ENCODE results near the gene TDRD10.

Gene TDRD10, protein sequence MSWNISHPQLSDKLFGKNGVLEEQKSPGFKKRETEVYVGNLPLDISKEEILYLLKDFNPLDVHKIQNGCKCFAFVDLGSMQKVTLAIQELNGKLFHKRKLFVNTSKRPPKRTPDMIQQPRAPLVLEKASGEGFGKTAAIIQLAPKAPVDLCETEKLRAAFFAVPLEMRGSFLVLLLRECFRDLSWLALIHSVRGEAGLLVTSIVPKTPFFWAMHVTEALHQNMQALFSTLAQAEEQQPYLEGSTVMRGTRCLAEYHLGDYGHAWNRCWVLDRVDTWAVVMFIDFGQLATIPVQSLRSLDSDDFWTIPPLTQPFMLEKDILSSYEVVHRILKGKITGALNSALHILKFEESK

DNA sequence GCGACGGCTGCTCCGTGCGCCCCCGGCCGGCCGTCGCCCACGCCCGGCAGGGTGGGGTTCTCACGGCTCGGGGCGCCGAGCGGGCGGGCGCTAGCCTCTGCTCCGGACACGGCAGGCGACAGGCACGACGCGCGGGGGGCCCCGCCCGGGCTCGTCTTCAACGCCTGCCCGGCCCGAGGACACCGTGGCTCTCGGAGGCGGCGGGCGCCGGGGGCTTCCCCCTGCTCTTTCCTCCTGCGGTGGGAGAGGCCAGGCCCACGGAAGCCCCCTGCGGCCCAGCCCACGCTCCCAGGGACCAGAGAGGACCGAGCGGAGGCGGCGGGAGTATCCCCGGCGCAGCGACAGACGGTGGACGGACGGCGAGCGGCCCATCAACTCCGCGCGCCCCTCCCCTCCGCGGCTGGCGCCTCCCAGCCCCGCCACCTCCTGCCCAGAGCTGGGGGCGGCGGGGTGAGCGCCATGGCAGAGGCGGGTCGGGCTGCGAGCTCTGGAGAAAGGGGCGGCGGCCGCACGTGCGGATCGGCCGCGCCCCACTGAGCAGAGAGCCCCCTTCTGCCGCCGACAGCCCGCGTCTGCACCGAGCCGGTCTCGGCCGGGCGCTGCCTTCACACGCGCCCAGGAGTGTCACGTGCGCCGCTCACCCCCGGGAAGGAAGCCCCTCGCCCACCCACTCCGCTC is at the start of gene TDRD10, which contains the start of gene SHE:
Gene TDRD10 (plus strand): TSS at position 154 of the 678 bp plus-strand sequence. CDS start 4,685 bp downstream, outside the sequence.
Gene SHE (minus strand): TSS at position 347 of the 678 bp plus-strand sequence. CDS start 386 bp downstream, outside the sequence.
- DNase-seq = no peak

GRCh38 chr1:154453161-154453560 is 48.9 kb upstream of the TDRD10 start:
- no peak for DNase-seq

GRCh38 chr1:154453574-154454352 is 48.3 kb upstream of the TDRD10 start:
- DNase-seq = no peak

DNA sequence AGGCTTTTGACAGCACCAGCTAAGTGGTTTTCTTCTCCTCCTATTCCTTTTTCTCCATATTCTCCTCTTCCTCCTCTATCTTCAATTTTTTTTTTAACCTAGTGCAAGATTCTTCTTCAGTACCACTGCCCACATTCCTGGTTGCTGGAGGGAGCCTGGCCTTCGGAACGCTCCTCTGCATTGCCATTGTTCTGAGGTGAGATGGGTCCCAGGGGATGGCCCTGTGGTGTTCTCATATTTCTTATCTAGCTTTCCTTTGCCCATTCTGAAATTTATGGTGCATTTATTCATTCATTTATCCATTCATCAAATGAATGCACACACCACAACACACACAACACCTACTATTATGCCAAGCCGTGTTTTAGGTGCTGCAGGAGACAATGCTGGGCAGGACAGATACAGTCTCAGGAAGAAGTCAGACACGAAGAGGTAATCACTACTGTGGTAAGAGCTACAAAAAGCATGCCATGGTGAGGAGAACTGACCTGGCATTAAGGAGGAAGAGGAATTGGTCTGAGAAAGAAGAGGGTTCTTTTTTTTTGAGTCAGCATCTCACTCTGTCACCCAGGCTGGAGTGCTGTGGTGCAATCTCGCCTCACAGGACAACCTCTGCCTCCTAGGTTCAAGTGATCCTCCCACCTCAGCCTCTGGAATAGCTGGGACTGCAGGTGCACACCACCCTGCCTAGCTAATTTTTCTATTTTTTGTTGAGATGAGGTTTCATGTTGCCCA is 47.5 kb upstream of the TDRD10 start:
- no peak for DNase-seq

GRCh38 chr1:154456631-154457030 is 45.4 kb upstream of the TDRD10 start:
- no peak for DNase-seq

DNA sequence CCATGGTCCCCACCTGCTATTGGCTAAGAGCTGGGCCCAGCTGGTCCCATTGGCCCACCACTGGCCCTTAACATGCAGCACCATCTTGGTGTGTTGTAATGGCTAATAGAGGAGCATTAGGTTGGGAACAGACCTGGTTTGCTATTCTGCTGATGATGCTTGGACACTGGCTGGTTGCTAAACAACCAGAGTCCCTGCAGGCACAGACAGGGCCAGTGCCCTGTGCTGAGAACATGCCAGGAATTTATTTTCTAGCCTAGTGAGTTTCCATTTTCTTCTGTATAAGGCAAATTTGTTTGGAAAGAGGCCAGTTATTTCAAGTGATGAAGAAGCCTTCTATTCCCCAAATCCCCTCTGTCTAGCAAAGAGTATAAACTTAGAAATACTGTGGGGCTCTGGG is 42.9 kb upstream of the TDRD10 start:
- DNase-seq = no peak

DNA sequence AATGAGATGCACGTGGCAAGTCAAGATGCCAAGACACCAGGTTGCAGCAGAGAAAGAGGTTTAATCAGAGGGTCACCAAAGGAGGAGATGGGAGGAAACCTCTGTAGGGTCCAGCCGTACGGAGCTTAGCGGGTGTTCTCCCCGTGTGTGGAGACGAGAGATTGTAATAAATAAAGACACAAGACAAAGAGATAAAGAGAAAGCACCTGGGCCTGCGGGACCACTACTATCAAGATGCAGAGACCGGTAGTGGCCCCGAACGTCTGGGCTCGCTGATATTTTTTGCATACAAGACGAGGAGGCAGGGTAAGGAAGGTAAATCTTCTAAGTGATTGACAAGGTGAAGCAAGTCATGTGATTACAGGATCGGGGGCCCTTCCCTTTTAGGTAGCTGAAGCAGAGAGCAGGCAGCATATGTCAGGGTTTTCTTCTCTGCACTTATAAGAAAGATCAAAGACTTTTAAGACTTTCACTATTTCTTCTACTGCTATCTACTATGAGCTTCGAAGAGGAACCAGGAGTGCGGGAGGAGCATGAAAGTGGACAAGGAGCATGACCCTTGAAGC is 41.2 kb upstream of the TDRD10 start:
- DNase-seq = no peak

DNA sequence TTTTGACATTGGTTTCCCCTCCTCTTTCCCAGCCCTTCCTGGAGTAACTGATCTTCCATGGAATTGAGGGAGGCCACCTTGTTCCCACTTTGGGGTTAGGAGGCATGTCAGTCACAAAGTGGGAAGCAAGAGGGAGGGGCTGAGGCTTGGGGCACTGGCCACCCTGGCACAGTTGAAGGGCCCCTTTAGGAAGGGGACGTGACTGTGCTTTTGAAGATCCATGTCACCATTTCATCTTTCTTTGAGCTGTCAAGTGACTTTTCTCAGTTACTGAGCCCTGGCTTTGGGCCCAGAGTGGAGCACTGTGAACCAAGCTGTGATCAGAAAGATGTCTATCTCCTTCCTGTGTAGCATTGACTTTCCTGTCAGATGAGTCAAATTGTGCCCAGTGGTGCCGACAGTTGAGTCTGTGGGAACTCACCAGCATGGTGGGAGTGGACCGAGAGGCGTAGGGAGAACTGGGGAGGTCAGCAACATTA is 38.5 kb upstream of the TDRD10 start:
- DNase-seq = peak; percentile 92

- no peak for DNase-seq
These were observed 36.3 kb upstream of the TDRD10 start for GRCh38 chr1:154465621-154466195.

- no peak for DNase-seq
These were observed 35.8 kb upstream of the TDRD10 start for GRCh38 chr1:154466206-154466605.

DNA sequence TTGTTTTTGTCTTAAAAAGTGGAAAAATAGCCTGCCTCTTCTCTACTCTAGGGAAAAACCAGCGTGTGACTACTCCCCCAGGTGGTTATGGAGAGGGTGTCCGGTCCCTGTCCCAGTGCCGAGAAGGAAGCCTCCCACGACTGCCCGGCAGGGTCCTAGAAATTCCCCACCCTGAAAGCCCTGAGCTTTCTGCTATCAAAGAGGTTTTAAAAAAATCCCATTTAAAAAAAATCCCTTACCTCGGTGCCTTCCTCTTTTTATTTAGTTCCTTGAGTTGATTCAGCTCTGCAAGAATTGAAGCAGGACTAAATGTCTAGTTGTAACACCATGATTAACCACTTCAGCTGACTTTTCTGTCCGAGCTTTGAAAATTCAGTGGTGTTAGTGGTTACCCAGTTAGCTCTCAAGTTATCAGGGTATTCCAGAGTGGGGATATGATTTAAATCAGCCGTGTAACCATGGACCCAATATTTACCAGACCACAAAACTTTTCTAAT is 35.0 kb upstream of the TDRD10 start:
- DNase-seq = no peak

DNA sequence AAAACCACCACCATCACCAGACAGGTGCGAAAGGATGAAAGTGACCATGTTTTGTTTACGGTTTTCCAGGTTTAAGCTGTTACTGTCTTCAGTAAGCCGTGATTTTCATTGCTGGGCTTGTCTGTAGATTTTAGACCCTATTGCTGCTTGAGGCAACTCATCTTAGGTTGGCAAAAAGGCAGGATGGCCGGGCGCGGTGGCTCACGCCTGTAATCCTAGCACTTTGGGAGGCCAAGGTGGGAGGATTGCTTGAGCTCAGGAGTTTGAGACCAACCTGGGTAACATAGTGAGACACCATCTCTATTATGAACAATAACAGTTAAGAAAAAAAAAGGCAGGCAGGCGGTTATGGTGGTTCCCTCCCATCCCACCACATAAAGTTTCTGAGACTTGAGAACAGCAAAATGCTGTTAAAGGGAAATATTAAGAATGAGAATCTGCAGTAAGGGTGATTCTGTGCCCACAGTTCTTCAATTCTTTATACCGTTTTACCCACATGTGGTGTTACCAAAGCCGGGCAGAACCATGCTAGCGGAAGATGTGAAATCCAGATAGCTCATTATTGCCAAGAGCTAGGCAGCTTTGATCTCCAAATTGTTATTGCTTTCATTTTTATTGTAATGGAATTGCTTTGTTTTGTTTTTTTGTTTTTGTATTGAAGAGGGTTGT is 34.5 kb upstream of the TDRD10 start:
- no peak for DNase-seq

DNA sequence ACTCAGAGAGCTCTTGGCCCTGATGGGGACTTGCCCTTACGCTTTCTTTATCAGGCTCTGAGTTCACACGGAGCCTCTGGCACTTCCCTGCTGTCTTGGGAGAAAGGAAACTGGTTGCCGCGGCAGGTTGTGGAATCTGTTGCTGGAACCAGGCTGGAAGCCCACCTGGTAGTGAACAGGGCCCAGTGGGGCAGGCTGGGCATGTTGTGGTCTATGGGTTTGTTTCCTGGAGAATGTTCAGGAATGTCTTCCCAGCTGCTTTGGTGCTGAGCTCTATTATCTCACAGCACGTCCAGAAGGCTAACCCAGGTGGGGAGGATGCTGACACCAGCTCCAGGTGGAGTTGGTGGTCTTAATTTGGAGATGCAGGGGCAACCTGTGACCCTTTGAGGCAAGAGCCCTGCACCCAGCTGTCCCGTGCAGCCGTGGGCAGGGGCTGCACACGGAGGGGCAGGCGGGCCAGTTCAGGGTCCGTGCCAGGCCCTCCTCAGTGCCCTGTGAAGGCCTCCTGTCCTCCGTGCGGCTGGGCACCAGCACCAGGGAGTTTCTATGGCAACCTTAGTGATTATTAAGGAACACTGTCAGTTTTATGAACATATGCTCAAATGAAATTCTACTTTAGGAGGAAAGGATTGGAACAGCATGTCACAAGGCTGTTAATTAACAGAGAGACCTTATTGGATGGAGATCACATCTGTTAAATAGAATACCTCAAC is 33.3 kb upstream of the TDRD10 start:
- no peak for DNase-seq

GRCh38 chr1:154469844-154470560 is 32.0 kb upstream of the TDRD10 start:
- DNase-seq = no peak

DNA sequence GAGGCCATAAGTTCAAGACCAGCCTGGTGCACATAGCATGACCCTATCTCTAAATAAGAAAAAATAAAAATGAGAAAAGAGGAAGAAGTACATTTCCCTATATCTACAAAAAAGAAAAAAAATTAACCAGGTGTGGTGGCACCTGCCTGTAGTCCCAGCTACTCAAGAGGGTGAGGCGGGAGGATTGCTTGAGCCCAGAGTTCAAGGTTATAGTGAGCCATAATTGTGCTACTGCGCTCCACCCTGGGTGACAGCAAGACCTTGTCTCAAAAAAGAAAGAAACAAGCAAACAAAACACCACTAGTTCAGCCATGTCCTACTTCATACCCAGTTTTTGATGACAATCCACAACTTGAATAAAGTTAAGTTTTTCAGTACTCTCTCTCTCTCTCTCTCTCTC is 30.7 kb upstream of the TDRD10 start:
- no peak for DNase-seq

DNA sequence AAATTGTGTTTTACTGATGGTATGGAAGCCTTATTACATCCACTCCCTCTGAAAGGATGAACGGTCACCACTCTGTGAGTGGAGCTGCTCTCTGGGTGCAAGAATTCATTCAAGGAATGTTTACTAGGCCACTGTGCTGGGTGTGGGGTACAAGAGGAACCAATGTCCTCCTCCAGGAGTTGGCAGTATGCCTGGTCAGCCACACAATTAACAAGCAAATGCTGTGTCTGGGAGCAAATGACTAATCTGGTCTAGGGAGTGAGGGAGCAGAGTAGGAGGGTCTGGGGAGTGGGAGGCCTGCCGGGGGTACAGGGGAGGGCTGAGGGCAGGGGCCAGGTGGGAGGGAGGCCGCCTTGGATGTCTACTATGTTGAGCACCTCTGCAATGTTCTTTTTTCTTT is 27.2 kb upstream of the TDRD10 start:
- peak; percentile 59 for DNase-seq

- no peak for DNase-seq
These were observed 25.2 kb upstream of the TDRD10 start for GRCh38 chr1:154476791-154477190.

- DNase-seq = no peak
These were observed 24.0 kb upstream of the TDRD10 start for GRCh38 chr1:154478013-154478412.

DNA sequence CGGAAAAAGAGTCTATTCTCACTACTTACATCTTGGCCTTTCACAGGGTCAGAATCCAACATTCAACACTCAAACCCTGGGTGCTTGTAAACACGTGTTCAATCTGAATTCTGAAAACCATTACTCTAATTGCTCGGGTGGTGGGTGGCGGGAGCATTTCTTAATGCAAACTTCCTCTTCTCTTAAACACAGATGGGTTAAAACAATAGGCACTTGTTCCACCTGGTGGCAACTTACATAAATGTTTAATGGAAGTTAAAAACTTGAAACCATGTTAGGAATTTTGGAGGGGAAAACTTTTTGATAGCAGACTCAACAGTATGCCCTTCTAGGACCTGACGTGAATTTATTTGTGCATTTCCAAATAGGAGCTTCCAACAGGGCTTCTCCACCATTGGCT is 23.4 kb upstream of the TDRD10 start:
- DNase-seq = peak; percentile 58

All from GDM1 (cell line).